ENCODE results near the gene CFAP47. TPM values are rescaled to one million over a fixed set of nuclear protein-coding genes. Genes with fewer than 3 reads are reported as not detected.

CFAP47 gene
- total and polyA plus RNA-seq, 2 of the 4 experiments (the other 2 are of a cell fraction), result not detected

DNA sequence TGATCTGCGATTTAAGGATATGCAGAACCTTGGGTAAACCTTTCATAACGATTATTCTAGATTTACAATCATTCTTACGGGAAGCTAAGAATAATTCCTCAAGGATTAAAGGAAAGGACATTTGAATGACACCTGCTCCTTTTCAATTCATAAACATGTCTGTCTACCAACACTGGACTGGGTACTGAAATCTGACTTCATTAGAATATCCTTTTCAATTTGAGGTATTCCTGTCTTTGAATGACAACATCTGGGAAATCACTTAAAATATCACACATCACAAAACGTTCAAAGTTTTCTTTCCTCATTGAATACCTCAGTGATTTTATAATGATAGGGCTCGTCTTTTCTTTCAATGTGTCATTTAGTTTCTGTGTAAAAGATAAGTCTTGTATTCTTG lies 87.7 kb downstream of the CFAP47 start:
- in situ Hi-C loops (cut with MboI; ENCODE audit: low sequenced_read_pairs) (no loop called here), intact Hi-C loops (cut with micrococcal nuclease) (no loop called here), dilution Hi-C loops (cut with HindIII; ENCODE audit: low sequenced_read_pairs, unreplicated experiment) (no loop called here)
- H3K14ac ChIP-seq (replicated peaks; ENCODE audit: low read depth, low read length), result no peak overlapping the region
- no peaks in the 10 kb centered on the region for H3K9me3 ChIP-seq (ENCODE audit: control insufficient read depth, insufficient read depth, low read length)
- no peak overlapping the region for H4K5ac ChIP-seq (ENCODE audit: low read depth, low read length)
- no peaks in the 10 kb centered on the region for H4K20me1 ChIP-seq (ENCODE audit: insufficient read depth, low read length)
- H3K27me3 ChIP-seq (ENCODE audit: control insufficient read depth, insufficient read depth, low read length), result no peaks in the 10 kb centered on the region
- no peaks in the 10 kb centered on the region for H3K79me1 ChIP-seq (ENCODE audit: low read depth in 1 of 2, low read length in 2 of 2)
- H2AFZ ChIP-seq (replicated peaks; ENCODE audit: low read length, poor library complexity), result no peak overlapping the region
- ATAC-seq (ENCODE audit: low read depth), result no peak
- no peak overlapping the region for H4K91ac ChIP-seq (ENCODE audit: insufficient read depth, low read depth, low read length)
- DNase-seq, result no peak
- no peak overlapping the region for H2BK120ac ChIP-seq (ENCODE audit: low read depth, low read length)
- no peak overlapping the region for H2BK15ac ChIP-seq (ENCODE audit: low read depth, low read length)
- no peak for TF ChIP-seq POLR2A (IDR thresholded peaks at IDR 0.05; ENCODE audit: low read depth, low read length)
- TF ChIP-seq MAZ (IDR thresholded peaks at IDR 0.05; ENCODE audit: borderline replicate concordance, low read depth, low read length), result no peak
- TF ChIP-seq NFE2L2 (IDR thresholded peaks at IDR 0.05; ENCODE audit: low read depth, low read length), result no peak
- TF ChIP-seq MXI1 (IDR thresholded peaks at IDR 0.05; ENCODE audit: borderline replicate concordance, low read depth, low read length), result no peak
- no peak for TF ChIP-seq CEBPB (IDR thresholded peaks at IDR 0.05; ENCODE audit: low read depth, low read length)
- TF ChIP-seq MAFK (IDR thresholded peaks at IDR 0.05; ENCODE audit: low read depth, low read length), result no peak
- no peak for TF ChIP-seq RFX5 (IDR thresholded peaks at IDR 0.05; ENCODE audit: low read depth, low read length)
- TF ChIP-seq, protein P1, sequence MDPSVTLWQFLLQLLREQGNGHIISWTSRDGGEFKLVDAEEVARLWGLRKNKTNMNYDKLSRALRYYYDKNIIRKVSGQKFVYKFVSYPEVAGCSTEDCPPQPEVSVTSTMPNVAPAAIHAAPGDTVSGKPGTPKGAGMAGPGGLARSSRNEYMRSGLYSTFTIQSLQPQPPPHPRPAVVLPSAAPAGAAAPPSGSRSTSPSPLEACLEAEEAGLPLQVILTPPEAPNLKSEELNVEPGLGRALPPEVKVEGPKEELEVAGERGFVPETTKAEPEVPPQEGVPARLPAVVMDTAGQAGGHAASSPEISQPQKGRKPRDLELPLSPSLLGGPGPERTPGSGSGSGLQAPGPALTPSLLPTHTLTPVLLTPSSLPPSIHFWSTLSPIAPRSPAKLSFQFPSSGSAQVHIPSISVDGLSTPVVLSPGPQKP (IDR thresholded peaks at IDR 0.05; ENCODE audit: borderline replicate concordance, low read depth, low read length), result no peak
- TF ChIP-seq, protein P2, sequence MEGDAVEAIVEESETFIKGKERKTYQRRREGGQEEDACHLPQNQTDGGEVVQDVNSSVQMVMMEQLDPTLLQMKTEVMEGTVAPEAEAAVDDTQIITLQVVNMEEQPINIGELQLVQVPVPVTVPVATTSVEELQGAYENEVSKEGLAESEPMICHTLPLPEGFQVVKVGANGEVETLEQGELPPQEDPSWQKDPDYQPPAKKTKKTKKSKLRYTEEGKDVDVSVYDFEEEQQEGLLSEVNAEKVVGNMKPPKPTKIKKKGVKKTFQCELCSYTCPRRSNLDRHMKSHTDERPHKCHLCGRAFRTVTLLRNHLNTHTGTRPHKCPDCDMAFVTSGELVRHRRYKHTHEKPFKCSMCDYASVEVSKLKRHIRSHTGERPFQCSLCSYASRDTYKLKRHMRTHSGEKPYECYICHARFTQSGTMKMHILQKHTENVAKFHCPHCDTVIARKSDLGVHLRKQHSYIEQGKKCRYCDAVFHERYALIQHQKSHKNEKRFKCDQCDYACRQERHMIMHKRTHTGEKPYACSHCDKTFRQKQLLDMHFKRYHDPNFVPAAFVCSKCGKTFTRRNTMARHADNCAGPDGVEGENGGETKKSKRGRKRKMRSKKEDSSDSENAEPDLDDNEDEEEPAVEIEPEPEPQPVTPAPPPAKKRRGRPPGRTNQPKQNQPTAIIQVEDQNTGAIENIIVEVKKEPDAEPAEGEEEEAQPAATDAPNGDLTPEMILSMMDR (conservative IDR thresholded peaks at IDR 0.05; ENCODE audit: low read depth, low read length), result no peak
- TF ChIP-seq RCOR1 (IDR thresholded peaks at IDR 0.05; ENCODE audit: insufficient replicate concordance, low read length), result no peak
- TF ChIP-seq CHD1 (IDR thresholded peaks at IDR 0.05; ENCODE audit: low read depth, low read length), result no peak
- TF ChIP-seq RAD21 (IDR thresholded peaks at IDR 0.05; ENCODE audit: low read length), result no peak
- TF ChIP-seq, protein P3, sequence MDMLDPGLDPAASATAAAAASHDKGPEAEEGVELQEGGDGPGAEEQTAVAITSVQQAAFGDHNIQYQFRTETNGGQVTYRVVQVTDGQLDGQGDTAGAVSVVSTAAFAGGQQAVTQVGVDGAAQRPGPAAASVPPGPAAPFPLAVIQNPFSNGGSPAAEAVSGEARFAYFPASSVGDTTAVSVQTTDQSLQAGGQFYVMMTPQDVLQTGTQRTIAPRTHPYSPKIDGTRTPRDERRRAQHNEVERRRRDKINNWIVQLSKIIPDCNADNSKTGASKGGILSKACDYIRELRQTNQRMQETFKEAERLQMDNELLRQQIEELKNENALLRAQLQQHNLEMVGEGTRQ (IDR thresholded peaks at IDR 0.05; ENCODE audit: low read depth, low read length), result no peak
- BruUV-seq (replicated peaks), result no TSS peak
- H3K4me2 ChIP-seq (ENCODE audit: low read depth, low read length), result no peak overlapping the region
- H3K4me1 ChIP-seq (ENCODE audit: control insufficient read depth, insufficient read depth, low read length), result no peaks in the 10 kb centered on the region
- H3K18ac ChIP-seq (ENCODE audit: low read depth, low read length), result no peak overlapping the region
- WGBS, 2 experiments (ENCODE audit: extremely low coverage in 2 of 2, insufficient read length in 1 of 2), result no CpG with 5 or more reads among the region's 5 CpGs
- H3K9me1 ChIP-seq (ENCODE audit: insufficient read depth, low read length), result no peaks in the 10 kb centered on the region
- H3K23ac ChIP-seq (ENCODE audit: low read depth, low read length), result no peak overlapping the region
- H2BK5ac ChIP-seq (ENCODE audit: low read depth, low read length, poor library complexity, severe bottlenecking), result no peak overlapping the region
- H3K4ac ChIP-seq (ENCODE audit: low read depth, low read length), result no peak overlapping the region
- H3K9ac ChIP-seq (ENCODE audit: low read depth, low read length), result no peak overlapping the region
- H2AK9ac ChIP-seq (replicated peaks; ENCODE audit: low read depth, low read length, poor library complexity), result no peak overlapping the region
- no peak overlapping the region for H2BK20ac ChIP-seq (ENCODE audit: low read depth, low read length)
- H3K27ac ChIP-seq (ENCODE audit: insufficient read depth, low read length), result no peak overlapping the region
- no peak overlapping the region for H3K56ac ChIP-seq (ENCODE audit: extremely low read depth, insufficient read depth, low read length)
- no peak overlapping the region for H3K4me3 ChIP-seq (ENCODE audit: insufficient read depth, low read depth, low read length)
- H4K8ac ChIP-seq (ENCODE audit: low read depth in 2 of 2, low read length in 2 of 2), result no peak overlapping the region
- H3K36me3 ChIP-seq (ENCODE audit: control insufficient read depth, insufficient read depth, low read length), result no peaks in the 10 kb centered on the region
- ChIA-PET POLR2A (ENCODE audit: unreplicated experiment) (no interaction called here), CTCF (no interaction called here)
- no peak overlapping the region for H2AK5ac ChIP-seq (ENCODE audit: low read depth, low read length)

Measured in IMR-90 (cell line).